MG63 (cell line): ENCODE measurements around the gene PKD1L1. TPM values are rescaled to one million over a fixed set of nuclear protein-coding genes. Genes with fewer than 3 reads are reported as not detected.
"Not testable (repeated sequence)": the region's sequence is repeated elsewhere in the genome, so short reads cannot be mapped to it uniquely, and the experiment has no call there.

Experiments
- DNase-seq: peaks from one replicate; pipeline ENCODE4 v3.0.0-alpha.2; 2020
- H3K27me3 ChIP-seq: fragments of 250-450 bp; sonication (Bioruptor Pico); 2 replicates; pipeline ENCODE4 v1.5.1; 2020; ENCODE audit warnings: mild to moderate bottlenecking, moderate library complexity
- H3K36me3 ChIP-seq: fragments of 250-450 bp; sonication (Bioruptor Pico); 2 replicates; pipeline ENCODE4 v1.5.1; 2020; ENCODE audit warnings: mild to moderate bottlenecking, moderate library complexity
- H3K4me3 ChIP-seq: fragments of 250-450 bp; sonication (Bioruptor Pico); 2 replicates; pipeline ENCODE4 v1.5.1; 2020; ENCODE audit warnings: mild to moderate bottlenecking, moderate library complexity
- H3K9me3 ChIP-seq: fragments of 250-450 bp; sonication (Bioruptor Pico); 2 replicates; pipeline ENCODE4 v1.5.1; 2020; ENCODE audit warnings: mild to moderate bottlenecking, moderate library complexity
- total RNA-seq: library from RNA; depleted of rRNA; stranded (reverse); fragments of >200 nt; shearing (Covaris generic); gene quantifications from 2 replicates; pipeline ENCODE4 v1.2.3, GENCODE V29; 2014; ENCODE audit warnings: low replicate concordance

PKD1L1 gene
- total RNA-seq, 1 experiment from 2014 or later = 0.13 TPM

GRCh38 chr7:47764746-47765145, 183.5 kb downstream of the PKD1L1 start:
- no peaks in the 10 kb centered on the region for H3K9me3 ChIP-seq

GRCh38 chr7:47763063-47763974, 184.9 kb downstream of the PKD1L1 start:
- no peaks in the 10 kb centered on the region for H3K36me3 ChIP-seq
- H3K27me3 ChIP-seq = no peaks in the 10 kb centered on the region
- DNase-seq = peak; percentile 57
- H3K9me3 ChIP-seq = no peaks in the 10 kb centered on the region
- no peak overlapping the region for H3K4me3 ChIP-seq

More at GRCh38 chr7:47764746-47765145, 183.5 kb downstream of the PKD1L1 start:
- DNase-seq = no peak
- Histone ChIP-seq H3K4me3 (no peak overlapping the region), H3K27me3 (no peaks in the 10 kb centered on the region), H3K36me3 (no peaks in the 10 kb centered on the region)

- H3K9me3 ChIP-seq = no peaks in the 10 kb centered on the region
- H3K36me3 ChIP-seq = no peaks in the 10 kb centered on the region
- H3K27me3 ChIP-seq = no peaks in the 10 kb centered on the region
- no peak for DNase-seq
- H3K4me3 ChIP-seq = no peak overlapping the region
Observed at GRCh38 chr7:47762746-47763062, 185.6 kb downstream of the PKD1L1 start.

GRCh38 chr7:47762207-47762606, 186.1 kb downstream of the PKD1L1 start:
- H3K9me3 ChIP-seq = no peaks in the 10 kb centered on the region
- no peak for DNase-seq
- H3K27me3 ChIP-seq = no peaks in the 10 kb centered on the region
- no peaks in the 10 kb centered on the region for H3K36me3 ChIP-seq
- no peak overlapping the region for H3K4me3 ChIP-seq

GRCh38 chr7:47759056-47759706, 189.1 kb downstream of the PKD1L1 start:
- H3K27me3 ChIP-seq = no peaks in the 10 kb centered on the region
- H3K4me3 ChIP-seq = no peak overlapping the region
- no peak for DNase-seq
- H3K36me3 ChIP-seq = no peaks in the 10 kb centered on the region
- H3K9me3 ChIP-seq = no peaks in the 10 kb centered on the region

GRCh38 chr7:47758546-47758945, 189.7 kb downstream of the PKD1L1 start:
- Histone ChIP-seq H3K27me3 (no peaks in the 10 kb centered on the region), H3K4me3 (no peak overlapping the region), H3K9me3 (no peaks in the 10 kb centered on the region), H3K36me3 (no peaks in the 10 kb centered on the region)
- DNase-seq = no peak

GRCh38 chr7:47757921-47758411, 190.3 kb downstream of the PKD1L1 start:
- Histone ChIP-seq H3K4me3 (no peak overlapping the region), H3K27me3 (no peaks in the 10 kb centered on the region)

GRCh38 chr7:47756636-47757035, 191.6 kb downstream of the PKD1L1 start:
- Histone ChIP-seq H3K9me3 (no peaks in the 10 kb centered on the region), H3K4me3 (no peak overlapping the region), H3K36me3 (no peaks in the 10 kb centered on the region), H3K27me3 (no peaks in the 10 kb centered on the region)
- DNase-seq = no peak

More at GRCh38 chr7:47757921-47758411, 190.3 kb downstream of the PKD1L1 start:
- H3K9me3 ChIP-seq = no peaks in the 10 kb centered on the region
- DNase-seq = no peak
- H3K36me3 ChIP-seq = no peaks in the 10 kb centered on the region

- Histone ChIP-seq H3K36me3 (no peaks in the 10 kb centered on the region), H3K27me3 (no peaks in the 10 kb centered on the region)
Observed at GRCh38 chr7:47755248-47755647, 193.0 kb downstream of the PKD1L1 start.

GRCh38 chr7:47751724-47752123, 196.5 kb downstream of the PKD1L1 start:
- DNase-seq, H3K9me3 ChIP-seq, H3K36me3 ChIP-seq, H3K27me3 ChIP-seq, H3K4me3 ChIP-seq: not testable (repeated sequence)

More at GRCh38 chr7:47755248-47755647, 193.0 kb downstream of the PKD1L1 start:
- Histone ChIP-seq H3K9me3 (no peaks in the 10 kb centered on the region), H3K4me3 (no peak overlapping the region)
- no peak for DNase-seq

GRCh38 chr7:47751043-47751442, 197.2 kb downstream of the PKD1L1 start:
- Histone ChIP-seq H3K9me3 (no peaks in the 10 kb centered on the region), H3K4me3 (no peak overlapping the region), H3K27me3 (no peaks in the 10 kb centered on the region), H3K36me3 (no peaks in the 10 kb centered on the region)
- no peak for DNase-seq

- DNase-seq = no peak
- H3K9me3 ChIP-seq = no peaks in the 10 kb centered on the region
- no peak overlapping the region for H3K4me3 ChIP-seq
Observed at GRCh38 chr7:47748041-47748440, 200.2 kb downstream of the PKD1L1 start.

GRCh38 chr7:47747160-47747559, 201.1 kb downstream of the PKD1L1 start:
- H3K9me3 ChIP-seq = no peaks in the 10 kb centered on the region
- no peak for DNase-seq
- H3K27me3 ChIP-seq = no peaks in the 10 kb centered on the region
- no peak overlapping the region for H3K4me3 ChIP-seq
- no peaks in the 10 kb centered on the region for H3K36me3 ChIP-seq

More at GRCh38 chr7:47748041-47748440, 200.2 kb downstream of the PKD1L1 start:
- no peaks in the 10 kb centered on the region for H3K27me3 ChIP-seq
- H3K36me3 ChIP-seq = no peaks in the 10 kb centered on the region

- Histone ChIP-seq H3K4me3 (no peak overlapping the region), H3K27me3 (no peaks in the 10 kb centered on the region), H3K36me3 (no peaks in the 10 kb centered on the region), H3K9me3 (no peaks in the 10 kb centered on the region)
- DNase-seq = no peak
Observed at GRCh38 chr7:47746468-47746867, 201.8 kb downstream of the PKD1L1 start.

- no peaks in the 10 kb centered on the region for H3K27me3 ChIP-seq
- no peaks in the 10 kb centered on the region for H3K9me3 ChIP-seq
- H3K36me3 ChIP-seq = no peaks in the 10 kb centered on the region
- DNase-seq = no peak
- no peak overlapping the region for H3K4me3 ChIP-seq
Observed at GRCh38 chr7:47744883-47745282, 203.4 kb downstream of the PKD1L1 start.

- Histone ChIP-seq H3K4me3 (no peak overlapping the region), H3K9me3 (no peaks in the 10 kb centered on the region), H3K27me3 (no peaks in the 10 kb centered on the region), H3K36me3 (no peaks in the 10 kb centered on the region)
- no peak for DNase-seq
Observed at GRCh38 chr7:47743965-47744591, 204.2 kb downstream of the PKD1L1 start.

- H3K4me3 ChIP-seq = no peak overlapping the region
- no peaks in the 10 kb centered on the region for H3K27me3 ChIP-seq
- DNase-seq = no peak
- no peaks in the 10 kb centered on the region for H3K9me3 ChIP-seq
- H3K36me3 ChIP-seq = no peaks in the 10 kb centered on the region
Observed at GRCh38 chr7:47741984-47742383, 206.3 kb downstream of the PKD1L1 start.
